GM12891 (cell line): ENCODE measurements around the gene ZEB2.

Source experiments
- POLR2AphosphoS5 ChIP-seq: IDR thresholded peaks from 2 replicates; pipeline ENCODE4 v1.6.1; 2011; ENCODE audit warnings: low read depth, low read length, control low read depth
- TAF1 ChIP-seq: IDR thresholded peaks from 2 replicates; pipeline ENCODE4 v1.6.1; 2011; ENCODE audit warnings: low read depth, low read length, control low read depth

- TF ChIP-seq POLR2AphosphoS5, result no peak
- TF ChIP-seq TAF1, result no peak
These were observed 72.4 kb downstream of the ZEB2 start for GRCh38 chr2:144447535-144447934.
